SK-N-SH treated with all-trans-retinoic acid at 6 μM for 48 hours (cell line): ENCODE data around the gene PCBP1.

Source experiments
- CSDC2 ChIP-seq: fragments of 250-450 bp; sonication (Bioruptor Pico); IDR thresholded peaks from 2 replicates; pipeline ENCODE4 v1.5.0; 2020; ENCODE audit warnings: mild to moderate bottlenecking, moderate library complexity
- CSRNP3 ChIP-seq: fragments of 250-450 bp; sonication (Bioruptor Pico); IDR thresholded peaks from 2 replicates; pipeline ENCODE4 v1.5.1; 2021; ENCODE audit warnings: mild to moderate bottlenecking, moderate library complexity
- PPARA ChIP-seq: fragments of 250-450 bp; sonication (Bioruptor Pico); IDR thresholded peaks from 2 replicates; pipeline ENCODE4 v1.5.0; 2020; ENCODE audit warnings: mild to moderate bottlenecking, borderline replicate concordance
- SNAI2 ChIP-seq: fragments of 250-450 bp; sonication (Bioruptor Pico); IDR thresholded peaks from 2 replicates; pipeline ENCODE4 v1.5.0; 2020; ENCODE audit warnings: mild to moderate bottlenecking, moderate library complexity
- ZFP3 ChIP-seq: fragments of 250-450 bp; sonication (Bioruptor Pico); IDR thresholded peaks from 2 replicates; pipeline ENCODE4 v1.5.0; 2020; ENCODE audit warnings: mild to moderate bottlenecking, moderate library complexity
- ZFP30 ChIP-seq: fragments of 450-650 bp; formaldehyde crosslinking; IDR thresholded peaks from 2 replicates; pipeline ENCODE4 v1.5.0; 2022; ENCODE audit warnings: mild to moderate bottlenecking, moderate library complexity

GRCh38 chr2:70062270-70062669 is 25.0 kb upstream of the PCBP1 start:
- TF ChIP-seq CSRNP3 (CRISPR knock-in tag) (no peak), SNAI2 (CRISPR knock-in tag) (no peak), PPARA (CRISPR knock-in tag) (no peak), CSDC2 (CRISPR knock-in tag) (no peak), ZFP30 (CRISPR knock-in tag) (no peak), ZFP3 (CRISPR knock-in tag) (no peak)
